HG03460 (cell line): ENCODE data around the gene TNFRSF1A.

Experiments
- ATAC-seq: cut with Tn5 transposase; IDR thresholded peaks from one replicate; pipeline ENCODE4 v1.9.1; 2021; ENCODE audit not compliant: unreplicated experiment

Gene TNFRSF1A

DNA sequence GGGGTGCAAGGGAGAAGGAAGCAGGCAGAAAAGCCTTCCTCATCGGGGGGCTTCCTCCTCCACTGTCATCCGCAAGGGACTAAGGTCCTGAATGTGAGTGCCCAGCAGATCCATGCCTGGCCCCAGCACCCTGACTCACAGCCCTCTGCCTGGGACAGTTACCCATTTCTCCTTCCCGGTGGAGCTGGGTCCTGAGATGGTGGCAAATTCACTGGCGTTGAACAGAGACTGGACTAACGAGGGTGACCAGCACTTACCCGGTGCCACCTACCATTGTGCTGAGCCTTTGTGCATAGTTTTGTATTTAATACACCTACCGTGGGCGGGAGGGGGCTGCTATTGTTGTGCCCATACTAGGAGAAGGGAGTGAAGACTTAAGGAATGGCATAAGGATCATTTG lies 62.2 kb downstream of the TNFRSF1A start:
- no peak for ATAC-seq

DNA sequence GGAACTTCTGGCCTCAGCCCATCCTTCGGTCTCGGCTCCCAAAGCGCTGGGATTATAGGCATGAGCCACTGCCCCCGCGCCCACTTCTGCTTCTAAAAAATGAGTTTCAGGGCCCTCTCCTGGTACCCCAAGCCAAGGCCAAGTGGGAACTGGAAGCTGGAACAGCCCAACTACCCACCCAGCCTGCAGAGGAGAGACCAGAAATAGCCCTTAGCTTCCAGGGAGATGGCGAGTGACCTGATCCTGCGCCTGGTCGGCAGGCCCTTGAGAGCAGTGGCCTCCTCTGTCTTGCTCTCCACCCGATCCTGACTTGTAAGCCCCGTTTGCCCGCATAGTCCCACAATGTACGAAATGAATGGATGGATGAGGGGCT lies 62.6 kb downstream of the TNFRSF1A start:
- ATAC-seq = no peak
